ENCODE data around the gene MISP3.

Gene MISP3

DNA sequence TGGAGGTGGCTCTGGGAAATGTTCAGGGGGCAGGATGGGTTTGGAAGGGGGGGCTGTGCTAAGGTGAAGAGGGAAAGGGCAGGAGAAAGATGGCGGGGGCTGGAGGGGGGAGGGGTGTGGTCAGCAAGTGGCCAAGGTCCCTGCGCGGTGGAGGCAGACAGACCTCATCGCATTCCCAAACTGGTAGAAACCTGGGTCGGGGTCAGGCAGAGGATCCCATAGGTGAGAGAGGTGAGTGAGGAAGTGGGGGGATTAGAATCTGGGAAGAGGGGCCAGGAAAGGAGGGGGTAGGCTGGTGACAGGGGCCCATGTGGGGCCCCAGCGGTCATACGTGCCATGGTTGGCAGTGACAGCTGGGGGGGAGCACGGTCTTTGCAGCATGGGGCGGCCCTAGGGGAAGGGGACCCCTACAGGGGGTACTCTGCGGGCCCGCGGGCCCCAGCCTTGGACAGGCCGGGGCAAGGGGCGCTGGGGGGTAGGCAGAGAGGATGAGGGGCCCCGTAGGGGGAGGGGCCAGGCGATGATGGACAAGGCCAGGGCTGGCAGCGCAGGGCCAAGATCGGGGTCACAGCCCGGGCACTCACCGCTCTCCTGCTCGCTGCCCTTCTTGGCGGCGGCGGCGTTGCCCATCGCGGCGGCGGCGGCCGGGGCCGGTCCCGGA is 44.5 kb downstream of the MISP3 start:
- DNase-seq (ENCODE audit: extremely low read depth, low read depth) = no peak
- H3K4me3 ChIP-seq (replicated peaks; ENCODE audit: low read depth, low read length) = peak overlapping the region; percentile 62
- TF ChIP-seq, protein P1, sequence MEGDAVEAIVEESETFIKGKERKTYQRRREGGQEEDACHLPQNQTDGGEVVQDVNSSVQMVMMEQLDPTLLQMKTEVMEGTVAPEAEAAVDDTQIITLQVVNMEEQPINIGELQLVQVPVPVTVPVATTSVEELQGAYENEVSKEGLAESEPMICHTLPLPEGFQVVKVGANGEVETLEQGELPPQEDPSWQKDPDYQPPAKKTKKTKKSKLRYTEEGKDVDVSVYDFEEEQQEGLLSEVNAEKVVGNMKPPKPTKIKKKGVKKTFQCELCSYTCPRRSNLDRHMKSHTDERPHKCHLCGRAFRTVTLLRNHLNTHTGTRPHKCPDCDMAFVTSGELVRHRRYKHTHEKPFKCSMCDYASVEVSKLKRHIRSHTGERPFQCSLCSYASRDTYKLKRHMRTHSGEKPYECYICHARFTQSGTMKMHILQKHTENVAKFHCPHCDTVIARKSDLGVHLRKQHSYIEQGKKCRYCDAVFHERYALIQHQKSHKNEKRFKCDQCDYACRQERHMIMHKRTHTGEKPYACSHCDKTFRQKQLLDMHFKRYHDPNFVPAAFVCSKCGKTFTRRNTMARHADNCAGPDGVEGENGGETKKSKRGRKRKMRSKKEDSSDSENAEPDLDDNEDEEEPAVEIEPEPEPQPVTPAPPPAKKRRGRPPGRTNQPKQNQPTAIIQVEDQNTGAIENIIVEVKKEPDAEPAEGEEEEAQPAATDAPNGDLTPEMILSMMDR (IDR thresholded peaks at IDR 0.05; ENCODE audit: low read depth, low read length, missing control alignments) = no peak

- DNase-seq (ENCODE audit: extremely low read depth, low read depth) = peak; percentile 90
- H3K4me3 ChIP-seq (replicated peaks; ENCODE audit: low read depth, low read length) = peak within 1 kb of the TSS; percentile 62
- TF ChIP-seq, protein P1 (IDR thresholded peaks at IDR 0.05; ENCODE audit: low read depth, low read length, missing control alignments) = no peak
Observed at GRCh38 chr19:14117668-14118164, 45.1 kb downstream of the MISP3 start, which contains the start of gene PRKACA. TSS of gene PRKACA (minus strand) at chr19:14117762. CDS start at chr19:14117547, 215 bp downstream.

- H3K4me3 ChIP-seq (replicated peaks; ENCODE audit: low read depth, low read length) = peak overlapping the region; percentile 38
- TF ChIP-seq, protein P1 (IDR thresholded peaks at IDR 0.05; ENCODE audit: low read depth, low read length, missing control alignments) = no peak
- no peak for DNase-seq (ENCODE audit: extremely low read depth, low read depth)
Observed at GRCh38 chr19:14118165-14119051, 45.8 kb downstream of the MISP3 start.

- TF ChIP-seq, protein P1 (IDR thresholded peaks at IDR 0.05; ENCODE audit: low read depth, low read length, missing control alignments) = no peak
- no peak for DNase-seq (ENCODE audit: extremely low read depth, low read depth)
- H3K4me3 ChIP-seq (replicated peaks; ENCODE audit: low read depth, low read length) = no peak overlapping the region
Observed at GRCh38 chr19:14119146-14119545, 46.6 kb downstream of the MISP3 start.

DNA sequence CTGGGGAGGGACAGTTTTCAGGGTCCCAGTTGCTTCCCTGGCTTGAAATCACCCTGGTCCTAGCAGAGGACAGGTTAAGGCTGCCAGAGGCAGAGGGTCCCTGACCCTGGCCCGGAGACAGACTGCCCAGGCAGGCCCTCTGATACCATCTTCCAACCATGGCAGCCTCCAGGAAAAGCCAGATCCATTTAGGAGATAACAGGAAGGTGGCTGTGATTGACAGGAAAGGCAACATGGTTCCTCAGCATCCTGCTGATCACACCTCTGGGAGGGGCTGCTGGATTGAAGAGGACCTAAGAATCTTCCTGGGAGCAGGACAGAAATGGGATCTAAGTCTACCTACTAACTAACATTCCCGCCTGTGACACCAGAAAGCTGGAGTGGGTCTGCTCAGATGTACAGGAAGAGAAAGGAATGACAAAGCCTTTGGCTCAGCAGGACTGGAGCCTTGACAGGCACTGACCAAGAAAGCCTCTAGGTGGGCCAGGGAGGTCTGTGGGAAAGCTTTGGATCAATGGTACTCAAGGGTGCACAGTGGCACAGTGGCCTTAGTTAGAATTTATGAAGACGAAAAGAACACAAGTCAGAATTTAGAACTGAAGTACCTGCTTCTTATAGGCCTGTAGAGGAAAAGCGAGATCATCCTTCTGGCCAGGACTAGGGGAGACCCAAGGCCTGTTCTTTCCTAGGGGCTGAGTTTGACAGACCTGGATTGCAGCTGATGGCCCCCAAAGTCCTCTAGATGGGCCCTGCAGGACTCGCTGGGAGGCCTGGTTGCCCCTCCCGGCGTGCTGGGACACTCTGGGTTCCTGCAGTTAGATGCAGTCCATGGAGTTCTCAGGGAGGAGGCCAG is 47.3 kb downstream of the MISP3 start:
- no peak for DNase-seq (ENCODE audit: extremely low read depth, low read depth)

GRCh38 chr19:14120497-14120780 is 47.9 kb downstream of the MISP3 start:
- no peak for DNase-seq (ENCODE audit: extremely low read depth, low read depth)
- no peak overlapping the region for H3K4me3 ChIP-seq (replicated peaks; ENCODE audit: low read depth, low read length)
- TF ChIP-seq, protein P1 (IDR thresholded peaks at IDR 0.05; ENCODE audit: low read depth, low read length, missing control alignments) = no peak

More for the DNA sequence above, 47.3 kb downstream of the MISP3 start:
- TF ChIP-seq, protein P1 (IDR thresholded peaks at IDR 0.05; ENCODE audit: low read depth, low read length, missing control alignments) = no peak
- no peak overlapping the region for H3K4me3 ChIP-seq (replicated peaks; ENCODE audit: low read depth, low read length)
